ENCODE data around the gene STK38L. TPM values are rescaled to one million over a fixed set of nuclear protein-coding genes. Genes with fewer than 3 reads are reported as not detected.
A peak's percentile ranks its signal among the peaks of the same experiment; 100 is the strongest.

The STK38L gene
- 10 to 100 TPM; 20.0 to 22.4 (median 22.3) TPM for total RNA-seq

DNA sequence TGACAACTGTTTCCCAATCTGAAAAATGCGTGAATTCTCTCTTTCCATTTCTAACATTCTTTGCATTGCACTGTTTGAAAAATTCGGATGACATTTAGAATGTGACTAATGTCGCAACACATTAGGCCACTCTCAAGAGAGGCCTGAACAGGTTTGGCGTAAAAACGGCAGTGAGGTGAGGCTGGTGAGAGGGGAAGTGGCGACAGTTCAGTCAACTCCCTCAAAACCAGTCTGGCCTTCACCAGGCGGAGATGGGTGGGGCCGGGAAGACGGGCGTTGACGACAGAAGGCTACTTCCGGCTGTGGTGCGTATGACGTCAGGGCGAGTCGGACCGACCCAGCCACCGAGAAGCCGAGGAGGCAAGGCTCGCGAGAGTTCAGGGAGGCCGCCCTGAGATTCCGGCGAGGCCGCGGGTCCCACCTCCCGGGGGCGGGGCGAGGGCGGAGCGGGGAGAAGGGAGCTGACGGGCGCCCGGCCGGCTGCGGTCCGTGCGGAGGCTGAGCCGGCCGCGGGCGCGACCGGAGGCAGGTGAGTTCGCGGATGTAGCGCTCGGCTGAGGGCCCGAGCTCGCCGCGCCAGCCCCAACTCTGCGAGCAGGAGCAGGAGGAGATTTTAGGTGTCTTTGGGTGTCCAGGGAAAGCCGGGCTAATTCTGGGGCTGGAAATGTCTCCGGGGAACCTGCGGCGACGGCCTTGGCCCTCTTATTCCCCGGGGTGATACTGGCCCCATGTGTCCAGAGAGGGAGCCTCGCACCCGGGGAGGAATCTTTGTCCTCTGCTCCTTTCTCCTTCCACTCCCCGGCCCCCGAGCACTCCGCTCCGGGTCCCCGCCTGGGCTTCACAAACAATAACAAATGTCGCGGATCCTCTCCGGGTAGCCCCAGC is at the start of gene STK38L:
TSS of gene STK38L (plus strand) at position 483 of the 885 bp plus-strand sequence. CDS start 53,435 bp downstream, outside the sequence.
- peak; percentile 98 to 99 for ATAC-seq
- Mint-ChIP-seq H3K36me3 (ENCODE audit: insufficient read depth) (no peaks in the 10 kb centered on the region), H3K27me3 (ENCODE audit: low read depth) (no peaks in the 10 kb centered on the region), H3K4me1 (ENCODE audit: low read depth) (peaks cover 37% of the 10 kb centered on the region), H3K9me3 (peaks cover 7% of the 10 kb centered on the region), H3K4me3 (peak within 1 kb of the TSS; percentile 96)
- peak; percentile 96 for DNase-seq

DNA sequence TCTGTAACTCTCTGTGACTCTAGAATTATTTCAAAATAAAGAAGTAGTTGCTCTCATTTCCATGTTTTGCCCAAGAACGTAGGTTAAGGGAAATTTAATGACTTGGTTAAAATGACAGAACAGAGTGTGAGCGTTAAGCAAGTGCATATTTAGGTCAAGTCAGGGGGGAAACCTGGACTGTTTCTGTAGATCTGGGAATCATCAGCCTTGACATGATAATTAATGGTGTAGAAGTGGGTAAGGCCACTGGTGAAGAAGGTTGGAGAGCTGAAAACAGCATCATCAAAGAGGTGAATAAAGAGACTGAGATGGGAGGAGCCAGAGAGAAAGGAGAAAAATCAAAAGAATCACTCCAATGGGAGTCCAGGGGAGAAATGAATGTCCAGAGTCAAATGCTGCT is 49.4 kb upstream of the STK38L start:
- Mint-ChIP-seq H3K36me3 (ENCODE audit: insufficient read depth) (no peaks in the 10 kb centered on the region), H3K4me3 (no peak overlapping the region)

DNA sequence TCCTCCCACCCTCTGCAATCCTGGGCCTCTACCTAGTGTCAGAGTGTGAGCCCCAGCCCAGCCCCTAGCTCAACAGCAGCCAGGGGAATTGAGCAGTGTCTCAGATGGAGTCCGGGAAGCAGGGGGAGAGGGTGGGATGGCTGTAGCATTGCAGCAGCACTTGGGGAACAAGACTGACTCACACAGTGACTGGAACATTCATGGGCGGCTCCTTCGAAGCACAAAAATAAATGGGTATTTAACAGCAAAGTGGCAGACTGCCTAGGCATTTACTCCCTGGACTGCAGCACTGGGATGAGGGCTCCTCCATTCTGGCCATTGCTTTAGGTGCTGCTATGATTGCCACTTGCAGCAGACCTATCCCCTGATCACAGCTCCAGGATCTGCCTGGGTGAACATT is 46.0 kb upstream of the STK38L start:
- ATAC-seq = no peak

More for the DNA sequence above, 49.4 kb upstream of the STK38L start:
- H3K4me1 Mint-ChIP-seq (ENCODE audit: low read depth) = no peaks in the 10 kb centered on the region
- ATAC-seq (no peak), DNase-seq (no peak)
- H3K9me3 Mint-ChIP-seq = no peaks in the 10 kb centered on the region
- H3K27me3 Mint-ChIP-seq (ENCODE audit: low read depth) = no peaks in the 10 kb centered on the region

DNA sequence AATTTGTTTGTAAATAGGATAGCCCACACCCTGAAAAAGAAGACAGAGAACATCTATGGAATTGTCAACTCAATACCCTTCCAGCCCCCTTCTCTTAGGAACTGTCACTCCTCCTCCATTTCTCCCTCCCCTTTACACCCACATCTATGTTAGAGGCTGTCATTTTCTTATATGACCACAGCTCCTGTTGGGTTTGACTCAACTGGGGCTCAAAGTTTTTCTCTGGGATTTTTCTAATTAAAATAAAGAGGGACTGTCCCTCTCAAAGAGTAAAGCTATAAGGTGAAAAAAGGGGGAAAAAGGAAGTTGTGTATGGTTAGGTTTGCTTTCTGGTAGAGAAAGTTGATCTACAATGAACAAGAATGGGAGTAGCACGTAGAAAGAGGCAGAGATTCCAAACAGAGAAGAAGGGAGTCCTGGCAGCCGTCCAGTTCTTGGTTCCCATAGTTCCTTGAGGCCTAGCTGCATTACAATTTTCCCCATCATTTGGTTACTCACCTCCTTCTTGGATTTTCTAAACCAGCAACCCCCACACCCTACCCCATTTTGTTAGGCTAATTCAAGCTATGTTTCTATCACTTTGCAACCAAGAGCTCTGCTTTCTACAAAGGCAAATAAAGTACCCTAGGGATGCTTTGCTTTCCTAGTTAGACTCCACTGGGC is 44.3 kb upstream of the STK38L start:
- H3K4me1 Mint-ChIP-seq (ENCODE audit: low read depth) = no peaks in the 10 kb centered on the region
- no peak overlapping the region for H3K4me3 Mint-ChIP-seq
- H3K9me3 Mint-ChIP-seq = no peaks in the 10 kb centered on the region
- DNase-seq = no peak
- no peaks in the 10 kb centered on the region for H3K27me3 Mint-ChIP-seq (ENCODE audit: low read depth)
- no peak for ATAC-seq
- no peaks in the 10 kb centered on the region for H3K36me3 Mint-ChIP-seq (ENCODE audit: insufficient read depth)

More for the DNA sequence above, 46.0 kb upstream of the STK38L start:
- no peak for DNase-seq
- no peaks in the 10 kb centered on the region for H3K9me3 Mint-ChIP-seq
- H3K36me3 Mint-ChIP-seq (ENCODE audit: insufficient read depth) = no peaks in the 10 kb centered on the region
- H3K4me1 Mint-ChIP-seq (ENCODE audit: low read depth) = no peaks in the 10 kb centered on the region
- H3K4me3 Mint-ChIP-seq = no peak overlapping the region
- H3K27me3 Mint-ChIP-seq (ENCODE audit: low read depth) = no peaks in the 10 kb centered on the region

DNA sequence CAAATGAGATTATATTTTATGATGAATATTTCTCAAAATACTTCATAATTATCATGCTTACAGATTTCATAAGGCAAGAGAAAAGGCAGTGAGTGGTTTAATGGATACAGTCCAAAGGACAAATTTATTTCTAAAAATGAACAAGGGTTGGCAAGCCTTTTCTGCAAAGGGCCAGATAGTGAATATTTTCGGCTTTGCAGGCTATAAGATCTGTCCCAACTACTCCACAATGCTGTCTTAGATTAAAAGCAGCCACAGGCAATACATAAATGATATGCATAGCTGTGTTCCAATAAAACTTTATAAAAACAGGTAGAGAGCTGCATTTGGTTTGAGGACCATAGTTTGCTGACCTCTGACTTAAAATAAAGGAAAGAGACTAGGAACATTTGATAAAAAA is 42.9 kb upstream of the STK38L start:
- H3K4me3 Mint-ChIP-seq = no peak overlapping the region
- H3K27me3 Mint-ChIP-seq (ENCODE audit: low read depth) = no peaks in the 10 kb centered on the region
- H3K4me1 Mint-ChIP-seq (ENCODE audit: low read depth) = no peaks in the 10 kb centered on the region
- H3K9me3 Mint-ChIP-seq = no peaks in the 10 kb centered on the region
- ATAC-seq = no peak
- no peak for DNase-seq
- no peaks in the 10 kb centered on the region for H3K36me3 Mint-ChIP-seq (ENCODE audit: insufficient read depth)

DNA sequence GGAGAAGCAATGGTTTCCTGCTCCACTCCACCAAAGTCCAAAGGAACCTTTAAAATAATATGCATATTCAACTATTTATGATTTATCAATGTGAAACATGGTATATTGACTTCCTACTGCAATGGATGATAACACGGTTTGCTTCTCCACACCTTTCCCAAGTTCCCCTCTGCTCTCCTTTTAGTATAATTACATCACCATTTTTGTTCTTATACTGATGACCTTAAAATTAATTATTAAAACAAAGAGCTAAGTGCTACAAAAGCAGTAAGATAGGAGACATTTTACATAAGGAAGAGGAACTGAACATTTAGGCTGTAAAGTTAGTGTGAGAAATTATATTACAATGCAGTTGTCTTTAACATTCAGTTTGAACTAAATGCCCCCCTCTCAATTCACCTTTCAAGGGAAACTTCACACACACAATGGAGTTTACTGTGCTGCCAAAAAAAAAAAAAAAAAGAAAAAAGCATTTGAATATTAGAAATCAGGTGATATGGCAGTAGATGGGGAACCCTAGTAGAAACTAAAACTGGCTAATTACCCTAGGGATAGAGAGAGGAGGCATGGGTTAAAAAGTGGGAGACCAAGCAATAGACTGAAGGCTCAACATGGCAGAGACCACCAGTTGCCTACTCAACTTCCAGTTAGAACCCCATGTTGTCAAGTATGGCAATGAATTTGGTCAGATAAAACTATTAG is 37.1 kb upstream of the STK38L start:
- Mint-ChIP-seq H3K4me3 (no peak overlapping the region), H3K9me3 (peaks cover 7% of the 10 kb centered on the region), H3K27me3 (ENCODE audit: low read depth) (no peaks in the 10 kb centered on the region), H3K36me3 (ENCODE audit: insufficient read depth) (no peaks in the 10 kb centered on the region), H3K4me1 (ENCODE audit: low read depth) (peaks cover 9% of the 10 kb centered on the region)
- ATAC-seq (no peak), DNase-seq (no peak)

DNA sequence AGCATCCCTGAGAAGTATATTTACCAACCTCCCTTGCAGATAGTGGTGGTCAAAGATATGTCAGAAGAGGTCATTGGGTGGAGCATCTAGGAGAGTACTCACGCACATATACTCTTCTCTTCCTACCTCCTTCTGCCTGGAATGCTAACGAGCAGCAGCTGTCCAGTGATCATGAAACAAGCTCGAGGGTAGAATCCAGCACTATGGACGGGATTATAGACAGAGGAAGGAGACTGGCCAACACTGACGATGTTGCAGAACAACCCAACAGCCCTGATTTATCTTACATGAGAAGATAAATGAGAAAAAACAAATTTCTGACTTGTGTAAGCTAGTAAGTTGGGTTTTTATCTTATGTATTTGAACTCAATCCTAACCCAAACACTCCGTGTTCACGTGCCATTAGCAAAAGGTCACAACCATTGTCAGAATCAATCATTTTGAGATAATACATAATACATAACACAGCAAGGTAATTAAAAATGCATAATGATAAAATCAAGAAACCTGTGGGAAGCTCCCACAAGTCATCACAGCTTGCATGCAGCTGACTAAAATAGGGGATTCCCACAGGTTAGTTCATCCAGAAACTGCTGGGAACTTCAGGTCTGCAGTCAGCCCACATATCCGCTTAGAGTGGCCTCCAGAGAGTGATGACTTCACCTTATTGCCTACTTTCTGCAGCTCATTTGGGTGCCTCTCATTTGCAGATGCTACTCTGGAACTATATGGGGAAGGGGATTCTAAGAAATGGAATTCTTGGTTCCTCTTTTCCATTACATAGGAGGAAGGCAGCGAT is 36.3 kb upstream of the STK38L start:
- DNase-seq (no peak), ATAC-seq (peak; percentile 92 to 95)
- Mint-ChIP-seq H3K36me3 (ENCODE audit: insufficient read depth) (no peaks in the 10 kb centered on the region), H3K4me3 (no peak overlapping the region), H3K27me3 (ENCODE audit: low read depth) (no peaks in the 10 kb centered on the region), H3K9me3 (peaks cover 7% of the 10 kb centered on the region), H3K4me1 (ENCODE audit: low read depth) (peaks cover 9% of the 10 kb centered on the region)

DNA sequence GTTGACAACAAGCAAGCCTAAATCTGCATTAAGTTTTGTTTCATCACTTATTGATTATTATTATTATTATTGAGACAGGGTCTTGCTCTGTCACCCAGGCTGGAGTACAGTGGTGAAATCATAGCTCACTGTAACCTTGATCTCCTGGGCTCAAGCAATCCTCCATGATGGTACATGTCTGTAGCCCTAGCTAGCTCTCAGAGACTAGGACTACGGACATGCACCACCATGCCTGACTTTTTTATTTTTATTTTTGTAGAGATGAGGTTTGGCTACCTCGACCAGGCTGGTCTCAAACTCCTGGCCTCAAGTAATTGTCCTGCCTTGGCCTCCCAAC is 35.7 kb upstream of the STK38L start:
- Mint-ChIP-seq H3K27me3 (ENCODE audit: low read depth) (no peaks in the 10 kb centered on the region), H3K4me3 (no peak overlapping the region), H3K36me3 (ENCODE audit: insufficient read depth) (no peaks in the 10 kb centered on the region), H3K9me3 (peaks cover 7% of the 10 kb centered on the region), H3K4me1 (ENCODE audit: low read depth) (peaks cover 9% of the 10 kb centered on the region)
- ATAC-seq (no peak), DNase-seq (no peak)

DNA sequence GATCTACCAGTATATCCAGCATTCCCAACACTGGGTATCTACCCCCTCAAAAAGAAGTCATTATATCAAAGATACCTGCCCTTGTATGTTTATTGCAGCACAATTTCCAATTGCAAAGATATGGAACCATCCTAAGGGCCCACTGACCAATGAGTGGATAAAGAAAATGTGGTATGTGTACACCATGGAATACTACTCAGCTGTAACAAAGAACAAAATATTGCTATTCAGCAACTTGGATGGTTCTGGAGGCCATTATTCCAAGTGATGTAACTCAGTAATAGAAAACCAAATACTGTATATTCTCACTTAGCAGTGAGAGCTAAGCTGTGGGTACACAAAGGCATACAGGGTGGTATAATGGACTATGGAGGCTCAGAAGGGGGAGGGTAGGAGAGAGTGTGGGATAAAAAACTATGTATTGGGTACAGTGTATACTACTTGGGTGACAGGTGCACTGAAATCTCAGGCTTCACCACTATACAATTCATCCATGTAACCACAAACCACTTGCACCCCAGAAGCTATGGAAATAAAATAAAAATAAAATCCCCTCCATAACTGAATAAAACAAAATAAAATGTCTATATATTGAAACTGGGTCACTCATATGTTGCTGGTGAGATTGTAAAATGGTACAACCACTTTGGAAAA is 34.7 kb upstream of the STK38L start:
- DNase-seq (no peak), ATAC-seq (no peak)
- Mint-ChIP-seq H3K36me3 (ENCODE audit: insufficient read depth) (no peaks in the 10 kb centered on the region), H3K4me1 (ENCODE audit: low read depth) (peaks cover 9% of the 10 kb centered on the region), H3K27me3 (ENCODE audit: low read depth) (no peaks in the 10 kb centered on the region), H3K4me3 (no peak overlapping the region), H3K9me3 (peaks cover 7% of the 10 kb centered on the region)

DNA sequence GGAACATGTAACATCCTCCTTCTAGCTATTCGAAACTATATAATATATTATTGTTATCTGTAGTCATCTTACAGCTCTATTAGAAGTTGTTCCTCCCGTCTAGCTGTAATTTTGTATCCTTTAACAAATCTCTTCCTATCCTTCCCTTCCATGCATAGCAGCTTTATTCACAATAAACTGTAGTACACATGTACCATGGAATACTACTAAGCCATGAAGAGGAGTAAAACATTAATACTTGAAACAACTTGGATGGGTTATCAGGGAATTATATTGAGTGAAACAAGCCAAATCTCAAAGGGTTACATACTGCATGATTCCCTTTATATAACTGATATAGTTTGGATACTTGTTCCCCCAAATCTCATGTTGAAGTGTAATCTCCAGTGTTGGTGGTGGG is 33.9 kb upstream of the STK38L start:
- no peak overlapping the region for H3K4me3 Mint-ChIP-seq
- peaks cover 7% of the 10 kb centered on the region for H3K9me3 Mint-ChIP-seq
- DNase-seq = no peak
- no peak for ATAC-seq
- peaks cover 9% of the 10 kb centered on the region for H3K4me1 Mint-ChIP-seq (ENCODE audit: low read depth)
- no peaks in the 10 kb centered on the region for H3K36me3 Mint-ChIP-seq (ENCODE audit: insufficient read depth)
- no peaks in the 10 kb centered on the region for H3K27me3 Mint-ChIP-seq (ENCODE audit: low read depth)

DNA sequence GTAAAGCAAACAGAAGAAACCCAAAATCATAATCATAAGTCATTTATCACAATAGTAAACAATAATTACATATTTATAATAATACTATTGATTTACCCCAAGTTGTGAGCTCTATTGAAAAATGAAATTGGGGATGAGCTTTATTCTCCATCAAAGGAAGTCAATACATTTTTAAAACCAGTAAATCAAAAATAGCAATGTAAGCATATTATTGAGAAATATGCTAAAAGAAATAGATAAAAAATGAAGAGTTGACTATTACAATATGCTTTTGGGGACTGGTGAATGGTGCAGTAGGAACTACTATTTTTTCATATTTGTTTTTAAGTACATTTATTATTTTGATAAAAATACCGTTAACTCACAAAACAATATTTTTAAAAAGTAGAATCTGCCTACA is 31.2 kb upstream of the STK38L start:
- Mint-ChIP-seq H3K9me3 (peaks cover 7% of the 10 kb centered on the region), H3K27me3 (ENCODE audit: low read depth) (no peaks in the 10 kb centered on the region), H3K4me1 (ENCODE audit: low read depth) (peaks cover 4% of the 10 kb centered on the region), H3K36me3 (ENCODE audit: insufficient read depth) (no peaks in the 10 kb centered on the region), H3K4me3 (no peak overlapping the region)
- no peak for DNase-seq
- ATAC-seq = no peak

DNA sequence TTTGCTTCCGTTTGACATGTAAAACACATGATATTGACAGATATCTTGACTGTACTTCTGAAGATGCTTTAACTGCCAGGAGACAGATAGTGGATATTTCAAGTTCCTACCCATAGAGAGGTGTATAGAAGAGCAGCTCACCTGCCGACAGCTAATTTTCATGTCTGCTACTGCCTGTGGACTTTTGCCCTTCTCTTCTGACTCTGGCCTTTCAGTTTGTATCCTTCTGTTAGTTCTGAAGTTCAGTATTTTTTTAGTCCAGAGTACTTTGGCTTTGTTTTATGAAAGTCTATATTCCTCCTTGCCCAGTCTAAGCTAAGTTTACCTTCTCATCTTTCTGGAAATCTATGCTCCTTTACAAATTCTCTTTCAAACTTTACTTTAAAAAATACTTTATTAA is 30.8 kb upstream of the STK38L start:
- H3K4me1 Mint-ChIP-seq (ENCODE audit: low read depth) = peaks cover 4% of the 10 kb centered on the region
- no peaks in the 10 kb centered on the region for H3K27me3 Mint-ChIP-seq (ENCODE audit: low read depth)
- no peak overlapping the region for H3K4me3 Mint-ChIP-seq
- peaks cover 7% of the 10 kb centered on the region for H3K9me3 Mint-ChIP-seq
- no peaks in the 10 kb centered on the region for H3K36me3 Mint-ChIP-seq (ENCODE audit: insufficient read depth)
- no peak for DNase-seq
- no peak for ATAC-seq

DNA sequence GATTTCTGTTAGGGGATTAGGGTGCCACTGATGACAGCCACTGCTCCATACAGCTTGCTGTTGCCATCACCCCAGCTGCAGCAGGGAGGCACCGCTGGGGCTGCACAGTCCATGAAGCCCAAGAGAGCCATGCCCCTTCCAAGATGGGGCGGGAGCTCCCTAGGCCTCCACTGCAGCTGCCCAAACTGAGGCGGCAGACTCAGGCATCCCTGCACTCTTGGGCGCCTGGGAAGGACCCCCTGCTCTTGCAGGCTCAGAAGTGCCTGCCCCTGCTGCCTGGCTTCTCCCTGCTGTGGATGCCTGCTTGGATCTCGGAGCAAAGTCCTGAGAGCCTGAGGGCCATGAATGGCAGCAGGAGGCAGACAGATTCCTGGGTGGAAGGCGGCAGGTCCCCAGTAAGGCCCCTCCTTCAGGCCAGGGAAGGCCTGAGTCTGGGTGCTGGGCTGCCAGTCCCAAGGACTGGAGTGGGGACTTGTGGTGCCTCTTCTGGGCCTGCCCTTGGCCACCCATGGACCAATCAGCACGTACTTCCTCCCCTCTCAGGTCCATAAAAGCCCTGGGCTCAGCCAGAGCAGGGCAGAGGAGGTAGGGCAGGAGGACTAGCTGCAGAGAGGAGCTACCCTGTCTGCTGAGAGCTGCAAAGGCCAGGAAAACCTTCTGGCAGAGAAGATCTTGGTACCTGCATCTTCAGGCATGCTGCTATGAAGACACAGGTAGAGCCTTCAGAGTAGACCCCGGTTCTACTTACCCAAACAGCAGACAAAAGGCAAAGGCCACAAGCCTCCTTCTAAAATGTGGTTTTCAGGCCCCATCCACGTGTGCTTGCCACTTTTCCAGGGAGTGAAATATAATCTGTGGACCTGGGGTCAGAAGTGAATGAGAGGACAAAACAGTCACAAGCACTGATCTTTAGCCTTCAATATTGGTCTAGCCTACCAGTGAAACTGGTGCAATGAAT is 30.0 kb upstream of the STK38L start:
- Mint-ChIP-seq H3K4me1 (ENCODE audit: low read depth) (no peaks in the 10 kb centered on the region), H3K4me3 (no peak overlapping the region), H3K36me3 (ENCODE audit: insufficient read depth) (no peaks in the 10 kb centered on the region), H3K9me3 (peaks cover 7% of the 10 kb centered on the region), H3K27me3 (ENCODE audit: low read depth) (no peaks in the 10 kb centered on the region)
- ATAC-seq (no peak), DNase-seq (no peak)
